ENCODE measurements around the gene KRT8. TPM values are rescaled to one million over a fixed set of nuclear protein-coding genes. Genes with fewer than 3 reads are reported as not detected.

KRT8 gene
- polyA plus RNA-seq, 1 of the 3 experiments (the other 2 are of a cell fraction), result 49.4 TPM

DNA sequence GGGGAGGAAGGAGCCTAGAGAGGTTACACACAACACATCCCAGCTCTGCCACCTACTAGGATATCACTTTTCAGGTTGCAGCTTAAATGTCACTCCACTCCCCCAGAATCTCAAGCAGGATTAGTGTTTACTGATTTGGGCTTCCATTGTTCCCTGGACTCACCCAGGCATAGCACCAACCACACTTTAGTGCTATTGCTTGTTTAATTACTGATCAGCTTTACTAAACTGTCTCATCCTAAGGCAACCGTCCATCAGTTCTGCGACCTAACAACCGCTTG is 38.0 kb upstream of the KRT8 start:
- no peak overlapping the region for H3K4me2 ChIP-seq
- H3K9ac ChIP-seq, result no peak overlapping the region
- peaks cover 18% of the 10 kb centered on the region for H3F3A ChIP-seq (replicated peaks; ENCODE audit: insufficient read depth)
- no peaks in the 10 kb centered on the region for H3K27me3 ChIP-seq (ENCODE audit: insufficient read depth)
- no peak overlapping the region for H3K4me3 ChIP-seq (ENCODE audit: low read depth in 2 of 2, low read length in 1 of 2)
- H2AFZ ChIP-seq (ENCODE audit: low read depth), result no peak overlapping the region
- H4K20me1 ChIP-seq (ENCODE audit: insufficient read depth), result no peaks in the 10 kb centered on the region
- no peaks in the 10 kb centered on the region for H3K9me3 ChIP-seq
- peaks cover 17% of the 10 kb centered on the region; the same call in 1 of the 2 replicates for H3K79me2 ChIP-seq (ENCODE audit: insufficient read depth)
- ChIA-PET POLR2A (no interaction called here), CTCF (interaction anchor here (2.0 to 2.4 kb wide), 2 partner anchors 38 to 58 kb away, joined by 10 to 12 read pairs; no protein-coding TSS in a partner anchor)
- no peak for DNase-seq
- WGBS (ENCODE audit: low lambda C conversion rate), result 100% methylated on average over 3 of the region's 3 CpGs
- no peaks in the 10 kb centered on the region for H3K36me3 ChIP-seq (replicated peaks in 1 of 2; ENCODE audit: control insufficient read depth in 1 of 2, insufficient read depth in 2 of 2, low read length in 1 of 2)
- TF ChIP-seq MEF2A (IDR thresholded peaks at IDR 0.05; ENCODE audit: borderline replicate concordance, low read depth), result no peak
- TF ChIP-seq, protein P1, sequence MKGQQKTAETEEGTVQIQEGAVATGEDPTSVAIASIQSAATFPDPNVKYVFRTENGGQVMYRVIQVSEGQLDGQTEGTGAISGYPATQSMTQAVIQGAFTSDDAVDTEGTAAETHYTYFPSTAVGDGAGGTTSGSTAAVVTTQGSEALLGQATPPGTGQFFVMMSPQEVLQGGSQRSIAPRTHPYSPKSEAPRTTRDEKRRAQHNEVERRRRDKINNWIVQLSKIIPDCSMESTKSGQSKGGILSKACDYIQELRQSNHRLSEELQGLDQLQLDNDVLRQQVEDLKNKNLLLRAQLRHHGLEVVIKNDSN (IDR thresholded peaks at IDR 0.05; ENCODE audit: borderline replicate concordance, low read depth), result no peak
- TF ChIP-seq MAX (IDR thresholded peaks at IDR 0.05; ENCODE audit: low read depth), result no peak
- no peak for TF ChIP-seq NRF1 (IDR thresholded peaks at IDR 0.05; ENCODE audit: low read depth, low read length)
- TF ChIP-seq TEAD4 (IDR thresholded peaks at IDR 0.05; ENCODE audit: borderline replicate concordance, insufficient read depth), result no peak
- no peak for TF ChIP-seq RXRA (IDR thresholded peaks at IDR 0.05; ENCODE audit: borderline replicate concordance, low read depth)
- no peak for TF ChIP-seq POLR2AphosphoS5 (IDR thresholded peaks at IDR 0.05; ENCODE audit: low read depth, low read length)
- TF ChIP-seq GABPA (IDR thresholded peaks at IDR 0.05; ENCODE audit: low read depth), result no peak
- TF ChIP-seq, protein P2, sequence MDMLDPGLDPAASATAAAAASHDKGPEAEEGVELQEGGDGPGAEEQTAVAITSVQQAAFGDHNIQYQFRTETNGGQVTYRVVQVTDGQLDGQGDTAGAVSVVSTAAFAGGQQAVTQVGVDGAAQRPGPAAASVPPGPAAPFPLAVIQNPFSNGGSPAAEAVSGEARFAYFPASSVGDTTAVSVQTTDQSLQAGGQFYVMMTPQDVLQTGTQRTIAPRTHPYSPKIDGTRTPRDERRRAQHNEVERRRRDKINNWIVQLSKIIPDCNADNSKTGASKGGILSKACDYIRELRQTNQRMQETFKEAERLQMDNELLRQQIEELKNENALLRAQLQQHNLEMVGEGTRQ (IDR thresholded peaks at IDR 0.05; ENCODE audit: borderline replicate concordance, low read depth, low read length), result no peak
- TF ChIP-seq SMC3 (IDR thresholded peaks at IDR 0.05; ENCODE audit: low read depth, low read length), result no peak
- H3K27ac ChIP-seq (ENCODE audit: low read depth in 2 of 2, low read length in 1 of 2), result no peak overlapping the region
- H3K4me1 ChIP-seq (ENCODE audit: control insufficient read depth in 1 of 2, insufficient read depth in 2 of 2, low read depth in 1 of 2, low read length in 1 of 2), result peaks cover 0 to 37% of the 10 kb centered on the region in 2 experiments; a peak in 2 of 4 replicates
- no peaks in the 10 kb centered on the region for H3K9me2 ChIP-seq

GRCh38 chr12:52942066-52942900 is 37.4 kb upstream of the KRT8 start:
- POLR2A ChIA-PET, result interaction anchor here (0.6 kb wide), 1 partner anchor 23 kb away, joined by 3 read pairs; no protein-coding TSS in a partner anchor
- Histone ChIP-seq H3K9me2 (no peaks in the 10 kb centered on the region), H2AFZ (ENCODE audit: low read depth) (no peak overlapping the region), H3K79me2 (ENCODE audit: insufficient read depth) (peaks cover 14% of the 10 kb centered on the region; the same call in 1 of the 2 replicates), H3K27ac (ENCODE audit: low read depth in 2 of 2, low read length in 1 of 2) (no peak overlapping the region), H4K20me1 (ENCODE audit: insufficient read depth) (no peaks in the 10 kb centered on the region), H3K4me3 (ENCODE audit: low read depth in 2 of 2, low read length in 1 of 2) (no peak overlapping the region), H3F3A (replicated peaks; ENCODE audit: insufficient read depth) (peaks cover 18% of the 10 kb centered on the region), H3K27me3 (ENCODE audit: insufficient read depth) (no peaks in the 10 kb centered on the region), H3K4me2 (no peak overlapping the region), H3K9ac (no peak overlapping the region), H3K9me3 (no peaks in the 10 kb centered on the region), H3K36me3 (replicated peaks in 1 of 2; ENCODE audit: control insufficient read depth in 1 of 2, insufficient read depth in 2 of 2, low read length in 1 of 2) (no peaks in the 10 kb centered on the region), H3K4me1 (ENCODE audit: control insufficient read depth in 1 of 2, insufficient read depth in 2 of 2, low read depth in 1 of 2, low read length in 1 of 2) (peaks cover 0 to 34% of the 10 kb centered on the region in 2 experiments; a peak in 2 of 4 replicates)
- TF ChIP-seq, protein P1 (IDR thresholded peaks at IDR 0.05; ENCODE audit: borderline replicate concordance, low read depth), result no peak
- TF ChIP-seq RFX5 (IDR thresholded peaks at IDR 0.05; ENCODE audit: low read length) (no peak), ELF1 (IDR thresholded peaks at IDR 0.05) (no peak), TAF1 (IDR thresholded peaks at IDR 0.05; ENCODE audit: borderline replicate concordance, low read depth, low read length) (no peak), NFIC (IDR thresholded peaks at IDR 0.05; ENCODE audit: borderline replicate concordance) (no peak), EZH2phosphoT487 (IDR thresholded peaks at IDR 0.05; ENCODE audit: borderline replicate concordance, low read depth) (no peak), SIN3A (IDR thresholded peaks at IDR 0.05; ENCODE audit: borderline replicate concordance, low read depth, low read length) (no peak), REST (IDR thresholded peaks at IDR 0.05; ENCODE audit: low read depth, low read length) (no peak)
- TF ChIP-seq, protein P2 (IDR thresholded peaks at IDR 0.05; ENCODE audit: borderline replicate concordance, low read depth, low read length), result no peak
- WGBS (ENCODE audit: low lambda C conversion rate), result 85% methylated on average over 11 of the region's 11 CpGs
- DNase-seq, result no peak
- CTCF ChIA-PET, result interaction anchor here (0.8 to 2.4 kb wide), 3 partner anchors 10 to 57 kb away, joined by 3 to 12 read pairs (median 10); no protein-coding TSS in a partner anchor

Data from SK-N-SH (cell line).